ENCODE measurements around the gene GRK4. TPM values are rescaled to one million over a fixed set of nuclear protein-coding genes. Genes with fewer than 3 reads are reported as not detected.

GRK4 gene
- total and polyA plus RNA-seq, 4 donors = 1.0 to 2.2 (median 1.8) TPM

DNA sequence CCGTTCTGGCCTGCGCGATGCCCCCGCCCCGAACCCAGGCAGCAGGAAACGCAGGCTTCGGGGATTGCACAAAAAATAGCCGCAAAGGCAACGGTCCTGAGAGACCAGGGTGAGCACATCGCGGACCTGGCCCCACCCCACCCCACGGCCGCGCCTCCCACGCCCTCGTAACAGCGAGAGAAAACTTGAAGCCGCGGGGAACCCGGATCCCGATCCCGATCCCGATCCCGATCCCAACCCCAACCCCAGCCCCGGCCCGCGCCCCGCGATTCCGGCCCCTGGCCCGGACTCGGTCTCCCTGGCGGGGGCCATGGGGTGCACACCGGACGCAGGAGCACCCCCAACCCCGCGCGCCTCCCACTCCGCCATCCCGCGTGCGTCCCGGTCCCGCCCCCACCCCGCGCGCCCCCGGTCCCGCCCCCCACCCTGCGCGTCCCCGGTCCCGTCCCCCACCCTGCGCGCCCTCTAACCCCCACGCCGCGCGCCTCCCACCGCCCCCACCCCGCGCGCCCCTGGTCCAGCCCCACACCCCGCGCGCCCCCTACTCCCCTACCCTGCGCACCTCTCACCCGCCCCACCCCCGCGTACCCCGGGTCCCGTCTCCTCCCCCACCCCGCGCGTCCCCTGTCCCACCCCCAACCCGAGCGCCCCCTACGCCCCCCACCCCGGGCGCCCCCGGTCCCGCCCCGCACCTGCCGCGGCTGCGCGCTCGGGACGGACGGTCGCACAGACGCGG lies 29.1 kb upstream of the GRK4 start:
- peaks cover 2 to 16% (median 11%) of the 10 kb centered on the region in 4 donors for H3K36me3 ChIP-seq (ENCODE audit: control insufficient read depth in 4 of 4, insufficient read depth in 3 of 4, low read depth in 1 of 4, low read length in 3 of 4)
- H3K4me1 ChIP-seq (ENCODE audit: control insufficient read depth in 4 of 4, insufficient read depth in 4 of 4, low read length in 3 of 4) = peaks cover 9 to 35% (median 27%) of the 10 kb centered on the region in 4 donors
- 3% methylated on average over 81 of the region's 93 CpGs for WGBS
- no peak for TF ChIP-seq JUND (IDR thresholded peaks at IDR 0.05)
- TF ChIP-seq EGR1 (IDR thresholded peaks at IDR 0.05; ENCODE audit: low read depth in 2 of 2) = no peak
- TF ChIP-seq YY1 (IDR thresholded peaks at IDR 0.05) = no peak
- no peak for TF ChIP-seq HNF4A (conservative IDR thresholded peaks at IDR 0.05)
- no peak for DNase-seq (ENCODE audit: low spot score)
- H3K27ac ChIP-seq (ENCODE audit: low read depth in 1 of 2, low read length in 2 of 2) = peak overlapping the region; percentile 55 to 56
- H3K9ac ChIP-seq (ENCODE audit: low read depth in 1 of 2, low read length in 2 of 2) = no peak overlapping the region
- H3K4me3 ChIP-seq (ENCODE audit: low read depth in 1 of 3, low read length in 3 of 3) = peak overlapping the region; percentile 43 to 91 (median 87)
- no peaks in the 10 kb centered on the region for H3K9me3 ChIP-seq (ENCODE audit: control insufficient read depth in 4 of 4, low read length in 3 of 4)
- H3K27me3 ChIP-seq (ENCODE audit: control insufficient read depth in 4 of 4, insufficient read depth in 4 of 4, low read length in 3 of 4) = no peaks in the 10 kb centered on the region

DNA sequence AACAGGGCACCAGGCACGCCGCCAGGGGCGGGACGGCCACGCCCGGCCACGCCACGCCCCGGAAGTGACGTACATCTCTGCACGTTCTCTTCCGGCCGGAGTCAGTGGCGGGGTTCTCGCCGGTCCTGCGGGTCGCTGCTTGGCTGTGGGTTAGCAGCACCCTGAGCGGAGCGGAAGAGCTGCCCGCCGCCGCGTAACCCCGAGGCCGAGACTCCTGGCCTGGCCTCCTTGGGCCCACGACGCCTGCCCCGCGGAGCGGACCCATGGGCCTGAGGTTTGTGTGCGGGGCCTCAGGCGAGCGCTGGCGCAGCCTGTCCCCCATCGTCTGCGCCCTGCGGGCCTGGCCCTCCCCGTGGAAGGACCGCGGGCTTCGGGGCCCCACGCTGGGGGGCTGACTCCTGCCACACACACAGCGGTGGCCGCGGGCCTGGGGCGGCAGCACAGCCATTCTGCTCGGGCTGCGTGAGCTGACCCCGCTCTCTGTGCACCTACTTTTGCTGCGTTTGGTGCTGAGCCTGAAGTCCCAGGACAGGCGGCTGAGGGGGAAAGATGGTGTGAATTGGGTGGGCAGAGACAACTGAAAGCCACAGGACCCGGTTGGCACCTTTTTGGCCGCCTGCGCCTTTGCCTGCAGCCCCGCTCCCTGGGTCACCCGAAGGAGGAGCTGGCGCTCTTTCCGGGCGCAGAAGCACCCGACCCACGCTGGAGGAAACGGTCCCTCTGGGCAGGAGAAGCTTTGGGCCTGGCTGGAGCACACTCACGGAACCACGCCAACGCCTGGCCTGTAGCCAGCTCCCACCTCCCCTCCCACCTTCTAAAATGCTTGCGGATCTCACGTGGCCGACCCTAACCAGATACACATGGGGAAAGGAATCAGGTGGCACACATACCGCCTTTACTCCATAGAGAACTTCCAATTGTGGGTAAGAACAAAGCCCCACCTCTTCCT lies 28.3 kb upstream of the GRK4 start:
- peaks cover 9 to 34% (median 24%) of the 10 kb centered on the region in 4 donors for H3K4me1 ChIP-seq (ENCODE audit: control insufficient read depth in 4 of 4, insufficient read depth in 4 of 4, low read length in 3 of 4)
- TF ChIP-seq HNF4A (conservative IDR thresholded peaks at IDR 0.05) (no peak), FOXA2 (IDR thresholded peaks at IDR 0.05) (no peak), RAD21 (IDR thresholded peaks at IDR 0.05) (peak in 1 of 2 donors; percentile 23), EGR1 (IDR thresholded peaks at IDR 0.05; ENCODE audit: low read depth in 2 of 2) (no peak), SP1 (IDR thresholded peaks at IDR 0.05) (no peak), GABPA (IDR thresholded peaks at IDR 0.05 in 1 of 2, conservative IDR thresholded peaks at IDR 0.05 in 1 of 2) (peak; percentile 78 to 92), RXRA (IDR thresholded peaks at IDR 0.05) (no peak), HNF4G (IDR thresholded peaks at IDR 0.05) (no peak), NR2F2 (IDR thresholded peaks at IDR 0.05) (no peak), YY1 (IDR thresholded peaks at IDR 0.05) (no peak), FOXA1 (IDR thresholded peaks at IDR 0.05) (no peak), TAF1 (conservative IDR thresholded peaks at IDR 0.05) (no peak)
- TF ChIP-seq, protein P1, sequence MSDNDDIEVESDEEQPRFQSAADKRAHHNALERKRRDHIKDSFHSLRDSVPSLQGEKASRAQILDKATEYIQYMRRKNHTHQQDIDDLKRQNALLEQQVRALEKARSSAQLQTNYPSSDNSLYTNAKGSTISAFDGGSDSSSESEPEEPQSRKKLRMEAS (IDR thresholded peaks at IDR 0.05) = no peak
- TF ChIP-seq, protein P2, sequence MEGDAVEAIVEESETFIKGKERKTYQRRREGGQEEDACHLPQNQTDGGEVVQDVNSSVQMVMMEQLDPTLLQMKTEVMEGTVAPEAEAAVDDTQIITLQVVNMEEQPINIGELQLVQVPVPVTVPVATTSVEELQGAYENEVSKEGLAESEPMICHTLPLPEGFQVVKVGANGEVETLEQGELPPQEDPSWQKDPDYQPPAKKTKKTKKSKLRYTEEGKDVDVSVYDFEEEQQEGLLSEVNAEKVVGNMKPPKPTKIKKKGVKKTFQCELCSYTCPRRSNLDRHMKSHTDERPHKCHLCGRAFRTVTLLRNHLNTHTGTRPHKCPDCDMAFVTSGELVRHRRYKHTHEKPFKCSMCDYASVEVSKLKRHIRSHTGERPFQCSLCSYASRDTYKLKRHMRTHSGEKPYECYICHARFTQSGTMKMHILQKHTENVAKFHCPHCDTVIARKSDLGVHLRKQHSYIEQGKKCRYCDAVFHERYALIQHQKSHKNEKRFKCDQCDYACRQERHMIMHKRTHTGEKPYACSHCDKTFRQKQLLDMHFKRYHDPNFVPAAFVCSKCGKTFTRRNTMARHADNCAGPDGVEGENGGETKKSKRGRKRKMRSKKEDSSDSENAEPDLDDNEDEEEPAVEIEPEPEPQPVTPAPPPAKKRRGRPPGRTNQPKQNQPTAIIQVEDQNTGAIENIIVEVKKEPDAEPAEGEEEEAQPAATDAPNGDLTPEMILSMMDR (IDR thresholded peaks at IDR 0.05; ENCODE audit: low read depth, low read length, missing input control) = peak; percentile 18
- TF ChIP-seq, protein P3, sequence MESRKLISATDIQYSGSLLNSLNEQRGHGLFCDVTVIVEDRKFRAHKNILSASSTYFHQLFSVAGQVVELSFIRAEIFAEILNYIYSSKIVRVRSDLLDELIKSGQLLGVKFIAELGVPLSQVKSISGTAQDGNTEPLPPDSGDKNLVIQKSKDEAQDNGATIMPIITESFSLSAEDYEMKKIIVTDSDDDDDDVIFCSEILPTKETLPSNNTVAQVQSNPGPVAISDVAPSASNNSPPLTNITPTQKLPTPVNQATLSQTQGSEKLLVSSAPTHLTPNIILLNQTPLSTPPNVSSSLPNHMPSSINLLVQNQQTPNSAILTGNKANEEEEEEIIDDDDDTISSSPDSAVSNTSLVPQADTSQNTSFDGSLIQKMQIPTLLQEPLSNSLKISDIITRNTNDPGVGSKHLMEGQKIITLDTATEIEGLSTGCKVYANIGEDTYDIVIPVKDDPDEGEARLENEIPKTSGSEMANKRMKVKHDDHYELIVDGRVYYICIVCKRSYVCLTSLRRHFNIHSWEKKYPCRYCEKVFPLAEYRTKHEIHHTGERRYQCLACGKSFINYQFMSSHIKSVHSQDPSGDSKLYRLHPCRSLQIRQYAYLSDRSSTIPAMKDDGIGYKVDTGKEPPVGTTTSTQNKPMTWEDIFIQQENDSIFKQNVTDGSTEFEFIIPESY (IDR thresholded peaks at IDR 0.05) = no peak

More for the DNA sequence above, 28.3 kb upstream of the GRK4 start:
- Histone ChIP-seq H3K27me3 (ENCODE audit: control insufficient read depth in 4 of 4, insufficient read depth in 4 of 4, low read length in 3 of 4) (no peaks in the 10 kb centered on the region), H3K9me3 (ENCODE audit: control insufficient read depth in 4 of 4, low read length in 3 of 4) (no peaks in the 10 kb centered on the region), H3K9ac (ENCODE audit: low read depth in 1 of 2, low read length in 2 of 2) (peak overlapping the region; percentile 21 to 80), H3K4me3 (ENCODE audit: low read depth in 1 of 3, low read length in 3 of 3) (peak overlapping the region; percentile 87 to 91 (median 87)), H3K36me3 (ENCODE audit: control insufficient read depth in 4 of 4, insufficient read depth in 3 of 4, low read depth in 1 of 4, low read length in 3 of 4) (peaks cover 5 to 22% (median 14%) of the 10 kb centered on the region in 4 donors), H3K27ac (ENCODE audit: low read depth in 1 of 2, low read length in 2 of 2) (peak overlapping the region; percentile 64 to 77)
- peak; percentile 100 for DNase-seq (ENCODE audit: low spot score)
- WGBS = under 1% methylated on average over 70 of the region's 70 CpGs

All from liver (tissue), 9 donors.